ENCODE measurements around the gene ERCC4.

Gene ERCC4

GRCh38 chr16:13983625-13984024, 63.7 kb downstream of the ERCC4 start:
- in situ Hi-C loops (cut with MboI; ENCODE audit: low sequenced_read_pairs) = no loop called here

- in situ Hi-C loops (cut with MboI; ENCODE audit: low sequenced_read_pairs) = no loop called here
Observed at GRCh38 chr16:13984794-13985193, 64.8 kb downstream of the ERCC4 start.

GRCh38 chr16:13988038-13988437, 68.1 kb downstream of the ERCC4 start:
- in situ Hi-C loops (cut with MboI; ENCODE audit: low sequenced_read_pairs) = no loop called here

- in situ Hi-C loops (cut with MboI; ENCODE audit: low sequenced_read_pairs) = no loop called here
Observed at GRCh38 chr16:13992322-13992721, 72.4 kb downstream of the ERCC4 start.

- in situ Hi-C loops (cut with MboI; ENCODE audit: low sequenced_read_pairs) = no loop called here
Observed at GRCh38 chr16:13992976-13993375, 73.0 kb downstream of the ERCC4 start.

- in situ Hi-C loops (cut with MboI; ENCODE audit: low sequenced_read_pairs) = no loop called here
Observed at GRCh38 chr16:13994239-13995106, 74.5 kb downstream of the ERCC4 start.

- in situ Hi-C loops (cut with MboI; ENCODE audit: low sequenced_read_pairs) = no loop called here
Observed at GRCh38 chr16:13995194-13995593, 75.2 kb downstream of the ERCC4 start.

- in situ Hi-C loops (cut with MboI; ENCODE audit: low sequenced_read_pairs) = no loop called here
Observed at GRCh38 chr16:13996778-13997288, 76.9 kb downstream of the ERCC4 start.

GRCh38 chr16:13997526-13997925, 77.6 kb downstream of the ERCC4 start:
- in situ Hi-C loops (cut with MboI; ENCODE audit: low sequenced_read_pairs) = no loop called here

- in situ Hi-C loops (cut with MboI; ENCODE audit: low sequenced_read_pairs) = no loop called here
Observed at GRCh38 chr16:13997933-13998332, 78.0 kb downstream of the ERCC4 start.

GRCh38 chr16:13999071-13999894, 79.3 kb downstream of the ERCC4 start:
- in situ Hi-C loops (cut with MboI; ENCODE audit: low sequenced_read_pairs) = no loop called here

GRCh38 chr16:13999895-14000425, 80.0 kb downstream of the ERCC4 start:
- in situ Hi-C loops (cut with MboI; ENCODE audit: low sequenced_read_pairs) = no loop called here

- in situ Hi-C loops (cut with MboI; ENCODE audit: low sequenced_read_pairs) = no loop called here
Observed at GRCh38 chr16:14001521-14001920, 81.6 kb downstream of the ERCC4 start.

All from HL-60/S4 treated with phorbol 12-myristate 13-acetate at 8.2 ng/mL for 4 days and 3 days (cell line).